Fibroblast of lung (primary cell): ENCODE results near the gene SIGLEC10. TPM values are rescaled to one million over a fixed set of nuclear protein-coding genes. Genes with fewer than 3 reads are reported as not detected.

Source experiments
- DNase-seq, 2 donors: peaks; one replicate each; pipeline versions ENCODE4 v3.0.0 to v3.0.0-alpha.2; 2010; ENCODE audit warnings: low read depth in 2 of 2
- H2AFZ ChIP-seq: 2 replicates; pipeline ENCODE4 v1.5.1; 2012; ENCODE audit warnings: low read length, control low read depth, inconsistent platforms
- H3K27ac ChIP-seq: 2 replicates; pipeline ENCODE4 v1.5.1; 2011; ENCODE audit warnings: low read length, control low read depth; ENCODE audit not compliant: insufficient read depth
- H3K27me3 ChIP-seq: 2 replicates; pipeline ENCODE4 v1.5.1; 2011; ENCODE audit warnings: mild to moderate bottlenecking, low read length; ENCODE audit not compliant: control insufficient read depth, insufficient read depth
- H3K36me3 ChIP-seq: 2 replicates; pipeline ENCODE4 v1.5.1; 2011; ENCODE audit warnings: low read length; ENCODE audit not compliant: control insufficient read depth, insufficient read depth
- H3K4me1 ChIP-seq: 2 replicates; pipeline ENCODE4 v1.5.1; 2011; ENCODE audit warnings: low read length; ENCODE audit not compliant: control insufficient read depth, insufficient read depth; ENCODE audit errors: extremely low read depth
- H3K4me2 ChIP-seq: 2 replicates; pipeline ENCODE4 v1.5.1; 2011; ENCODE audit warnings: low read length, control low read depth; ENCODE audit not compliant: insufficient read depth; ENCODE audit errors: extremely low read depth
- H3K4me3 ChIP-seq, 4 experiments: fragments of 200-600 bp in 1 of 4; sonication (generic) in 1 of 4; replicated peaks in 1 of 4; 2 replicates each; pipeline ENCODE4 v1.5.1; 2011 to 2016; ENCODE audit warnings: low read length in 4 of 4, low read depth in 3 of 4, mild to moderate bottlenecking in 3 of 4, control low read depth in 2 of 4, inconsistent platforms in 1 of 4, mixed read lengths in 1 of 4; ENCODE audit not compliant: insufficient read depth in 1 of 4; ENCODE audit errors: control extremely low read depth in 1 of 4
- H3K79me2 ChIP-seq: 2 replicates; pipeline ENCODE4 v1.5.1; 2012; ENCODE audit warnings: mild to moderate bottlenecking, low read length, inconsistent platforms; ENCODE audit not compliant: control insufficient read depth, insufficient read depth
- H3K9ac ChIP-seq: 2 replicates; pipeline ENCODE4 v1.5.1; 2011; ENCODE audit warnings: mild to moderate bottlenecking, low read length, control low read depth; ENCODE audit not compliant: insufficient read depth
- H3K9me3 ChIP-seq: 2 replicates; pipeline ENCODE4 v1.5.1; 2012; ENCODE audit warnings: low read depth, low read length; ENCODE audit not compliant: control insufficient read depth, insufficient read depth
- H4K20me1 ChIP-seq: 2 replicates; pipeline ENCODE4 v1.5.1; 2011; ENCODE audit warnings: low read length; ENCODE audit not compliant: control insufficient read depth, insufficient read depth; ENCODE audit errors: extremely low read depth
- EZH2 ChIP-seq: IDR thresholded peaks from 2 replicates; pipeline ENCODE4 v1.5.1; 2012; ENCODE audit warnings: low read length, control low read depth, mild to moderate bottlenecking; ENCODE audit errors: missing control alignments
- polyA plus RNA-seq, 2 donors: library from polyadenylated mRNA; depleted of rRNA in 1 of 2; stranded (reverse) in 1 of 2; unstranded in 1 of 2; fragments of >200 nt; gene quantifications; 2 replicates each; pipeline ENCODE4 v1.2.1, GENCODE V29; 2011 to 2012; ENCODE audit warnings: missing spikeins in 1 of 2
- total RNA-seq: library from RNA; depleted of rRNA; stranded (reverse); fragments of >200 nt; gene quantifications from 2 replicates; pipeline ENCODE4 v1.2.1, GENCODE V29; 2014
- TF ChIP-seq, protein P1 (sequence below), 2 donors: IDR thresholded peaks in 1 of 2; conservative IDR thresholded peaks in 1 of 2; 1 replicate in 1 of 2; 2 replicates in 1 of 2; pipeline ENCODE4 v1.5.1; 2011 to 2012; ENCODE audit warnings: low read length in 2 of 2, control low read depth in 1 of 2, inconsistent platforms in 1 of 2, low read depth in 1 of 2, mild to moderate bottlenecking in 1 of 2

SIGLEC10 gene
- total and polyA plus RNA-seq, 2 donors (not counting 1 experiment from before 2014, with no cell fraction given) = not detected

DNA sequence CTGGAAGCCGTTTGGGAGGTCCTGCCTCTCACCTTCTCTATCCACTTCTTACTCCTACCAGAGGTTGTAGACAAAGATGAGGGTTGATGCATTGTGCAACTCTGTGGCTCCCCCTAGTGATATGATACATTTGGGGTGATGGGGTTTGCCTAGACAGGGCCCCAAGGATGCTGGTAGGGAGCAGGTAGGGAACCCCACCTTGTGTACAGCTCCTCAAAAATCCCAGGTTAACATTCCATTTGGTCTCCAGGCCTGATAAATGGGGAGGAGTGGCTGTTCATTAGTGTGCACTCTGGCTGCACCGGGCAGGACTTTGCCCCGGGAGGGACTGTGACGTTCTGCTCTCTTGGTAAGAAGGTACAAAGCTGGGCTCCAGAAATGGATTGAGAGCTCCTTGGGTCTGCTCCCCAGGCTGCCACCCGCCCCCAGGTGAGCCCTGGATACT, 21.6 kb upstream of the SIGLEC10 start:
- Histone ChIP-seq H3K4me1 (no peaks in the 10 kb centered on the region), H3K27me3 (no peaks in the 10 kb centered on the region), H3K79me2 (no peaks in the 10 kb centered on the region), H3K9me3 (no peaks in the 10 kb centered on the region), H4K20me1 (no peaks in the 10 kb centered on the region), H3K36me3 (no peaks in the 10 kb centered on the region), H3K27ac (no peak overlapping the region), H3K9ac (no peak overlapping the region), H2AFZ (no peak overlapping the region), H3K4me3 (no peak overlapping the region), H3K4me2 (no peak overlapping the region)
- TF ChIP-seq, protein P1, sequence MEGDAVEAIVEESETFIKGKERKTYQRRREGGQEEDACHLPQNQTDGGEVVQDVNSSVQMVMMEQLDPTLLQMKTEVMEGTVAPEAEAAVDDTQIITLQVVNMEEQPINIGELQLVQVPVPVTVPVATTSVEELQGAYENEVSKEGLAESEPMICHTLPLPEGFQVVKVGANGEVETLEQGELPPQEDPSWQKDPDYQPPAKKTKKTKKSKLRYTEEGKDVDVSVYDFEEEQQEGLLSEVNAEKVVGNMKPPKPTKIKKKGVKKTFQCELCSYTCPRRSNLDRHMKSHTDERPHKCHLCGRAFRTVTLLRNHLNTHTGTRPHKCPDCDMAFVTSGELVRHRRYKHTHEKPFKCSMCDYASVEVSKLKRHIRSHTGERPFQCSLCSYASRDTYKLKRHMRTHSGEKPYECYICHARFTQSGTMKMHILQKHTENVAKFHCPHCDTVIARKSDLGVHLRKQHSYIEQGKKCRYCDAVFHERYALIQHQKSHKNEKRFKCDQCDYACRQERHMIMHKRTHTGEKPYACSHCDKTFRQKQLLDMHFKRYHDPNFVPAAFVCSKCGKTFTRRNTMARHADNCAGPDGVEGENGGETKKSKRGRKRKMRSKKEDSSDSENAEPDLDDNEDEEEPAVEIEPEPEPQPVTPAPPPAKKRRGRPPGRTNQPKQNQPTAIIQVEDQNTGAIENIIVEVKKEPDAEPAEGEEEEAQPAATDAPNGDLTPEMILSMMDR (conservative IDR thresholded peaks at IDR 0.05 in 1 of 2, IDR thresholded peaks at IDR 0.05 in 1 of 2; ENCODE audit: low read depth in 1 of 2, low read length in 2 of 2) = peak; percentile 10 to 17
- no peak for TF ChIP-seq EZH2
- DNase-seq = peak in 1 of 2 donors; percentile 2

DNA sequence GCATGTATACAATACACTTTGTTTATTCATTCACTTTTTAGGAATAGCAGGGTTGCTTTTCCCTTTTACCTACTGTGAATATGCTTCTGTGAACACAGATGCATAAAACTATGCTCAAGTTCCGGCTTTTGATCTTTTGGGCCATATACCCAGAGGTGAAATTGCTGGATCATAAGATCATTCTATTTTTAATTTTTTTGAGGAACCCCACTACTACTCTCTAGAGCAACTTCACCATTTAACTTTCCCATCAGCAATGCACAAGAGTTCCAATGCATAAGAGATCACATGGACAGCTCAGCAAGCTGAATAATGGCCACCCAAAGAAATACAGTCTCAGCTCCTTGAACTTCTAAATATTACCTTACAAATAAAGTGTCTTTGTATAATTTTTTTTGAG, 17.0 kb upstream of the SIGLEC10 start:
- Histone ChIP-seq H3K27me3 (no peaks in the 10 kb centered on the region), H4K20me1 (no peaks in the 10 kb centered on the region), H3K79me2 (no peaks in the 10 kb centered on the region), H3K4me2 (no peak overlapping the region), H3K36me3 (no peaks in the 10 kb centered on the region), H3K27ac (no peak overlapping the region), H3K4me3 (no peak overlapping the region), H3K9me3 (no peaks in the 10 kb centered on the region), H2AFZ (no peak overlapping the region), H3K4me1 (no peaks in the 10 kb centered on the region), H3K9ac (no peak overlapping the region)
- no peak for DNase-seq
- no peak for TF ChIP-seq EZH2
- TF ChIP-seq, protein P1 (conservative IDR thresholded peaks at IDR 0.05 in 1 of 2, IDR thresholded peaks at IDR 0.05 in 1 of 2; ENCODE audit: low read depth in 1 of 2, low read length in 2 of 2) = no peak

- Histone ChIP-seq H3K27ac (no peak overlapping the region), H3K4me3 (no peak overlapping the region), H2AFZ (no peak overlapping the region), H3K36me3 (no peaks in the 10 kb centered on the region), H3K4me1 (no peaks in the 10 kb centered on the region), H3K27me3 (no peaks in the 10 kb centered on the region), H3K9ac (no peak overlapping the region), H3K4me2 (no peak overlapping the region), H3K9me3 (no peaks in the 10 kb centered on the region), H3K79me2 (no peaks in the 10 kb centered on the region), H4K20me1 (no peaks in the 10 kb centered on the region)
- TF ChIP-seq, protein P1 (conservative IDR thresholded peaks at IDR 0.05 in 1 of 2, IDR thresholded peaks at IDR 0.05 in 1 of 2; ENCODE audit: low read depth in 1 of 2, low read length in 2 of 2) = no peak
- no peak for TF ChIP-seq EZH2
- DNase-seq = no peak
Observed at GRCh38 chr19:51433043-51433442, 15.6 kb upstream of the SIGLEC10 start.
